GM23338 (cell line): ENCODE measurements around the gene TTLL8. TPM values are rescaled to one million over a fixed set of nuclear protein-coding genes. Genes with fewer than 3 reads are reported as not detected.

ENCODE experiments used
- ATAC-seq: fragments of 200-7000 bp; cut with Tn5 transposase; 3 replicates; pipeline ENCODE4 v1.9.1; 2020
- DNase-seq: peaks from one replicate; pipeline ENCODE4 v3.0.0-alpha.2; 2015; ENCODE audit warnings: low spot score
- H2AFZ ChIP-seq: fragments of 200-600 bp; sonication (generic); 2 replicates; pipeline ENCODE4 v1.8.0; 2016; ENCODE audit warnings: antibody characterized with exemption, mild to moderate bottlenecking, moderate library complexity
- H3F3A ChIP-seq: fragments of 200-600 bp; sonication (generic); replicated peaks from 2 replicates; pipeline ENCODE4 v1.8.0; 2017; ENCODE audit warnings: antibody characterized with exemption, mixed run types, low read depth
- H3K27ac ChIP-seq: fragments of 200-600 bp; sonication (generic); 2 replicates; pipeline ENCODE4 v1.6.1; 2016; ENCODE audit warnings: low read depth
- H3K27me3 ChIP-seq: fragments of 200-600 bp; sonication (generic); 2 replicates; pipeline ENCODE4 v1.8.0; 2016; ENCODE audit warnings: mild to moderate bottlenecking, mixed run types, moderate library complexity; ENCODE audit not compliant: insufficient read depth
- H3K36me3 ChIP-seq: fragments of 200-600 bp; sonication (generic); 2 replicates; pipeline ENCODE4 v1.8.0; 2016; ENCODE audit warnings: mild to moderate bottlenecking; ENCODE audit not compliant: insufficient read depth
- H3K4me1 ChIP-seq: fragments of 200-600 bp; sonication (generic); 2 replicates; pipeline ENCODE4 v1.8.0; 2016; ENCODE audit warnings: mild to moderate bottlenecking, moderate library complexity; ENCODE audit not compliant: insufficient read depth
- H3K4me2 ChIP-seq: fragments of 200-600 bp; sonication (generic); 2 replicates; pipeline ENCODE4 v1.7.1; 2017; ENCODE audit warnings: mixed run types
- H3K4me3 ChIP-seq: fragments of 200-600 bp; sonication (generic); 2 replicates; pipeline ENCODE4 v1.6.1; 2016; ENCODE audit warnings: mixed run types
- H3K79me2 ChIP-seq: fragments of 200-600 bp; sonication (generic); replicated peaks from 2 replicates; pipeline ENCODE4 v1.8.0; 2017; ENCODE audit warnings: mild to moderate bottlenecking; ENCODE audit not compliant: insufficient read depth
- H3K9me2 ChIP-seq: fragments of 200-600 bp; sonication (generic); 2 replicates; pipeline ENCODE4 v1.8.0; 2017; ENCODE audit not compliant: insufficient read depth
- H4K20me1 ChIP-seq: fragments of 200-600 bp; sonication (generic); replicated peaks from 2 replicates; pipeline ENCODE4 v1.8.0; 2017; ENCODE audit warnings: mild to moderate bottlenecking; ENCODE audit not compliant: insufficient read depth
- H3K27ac Mint-ChIP-seq: 2 replicates; pipeline ENCODE4 v1.8.0; 2020; ENCODE audit warnings: inconsistent platforms, mild to moderate bottlenecking, moderate library complexity, mixed read lengths
- H3K27me3 Mint-ChIP-seq: 3 replicates; pipeline ENCODE4 v1.8.0; 2022; ENCODE audit warnings: low read depth, mild to moderate bottlenecking, moderate library complexity, mixed read lengths, inconsistent platforms; ENCODE audit not compliant: insufficient read depth, poor library complexity
- H3K36me3 Mint-ChIP-seq: 3 replicates; pipeline ENCODE4 v1.8.0; 2021; ENCODE audit warnings: low read depth, mild to moderate bottlenecking, inconsistent platforms, moderate library complexity, mixed read lengths
- H3K4me1 Mint-ChIP-seq: 3 replicates; pipeline ENCODE4 v1.8.0; 2020; ENCODE audit warnings: mild to moderate bottlenecking, inconsistent platforms, mixed read lengths
- H3K4me3 Mint-ChIP-seq: 3 replicates; pipeline ENCODE4 v1.8.0; 2021; ENCODE audit warnings: moderate library complexity, mild to moderate bottlenecking, inconsistent platforms, mixed read lengths
- H3K9me3 Mint-ChIP-seq: 3 replicates; pipeline ENCODE4 v1.8.0; 2020; ENCODE audit warnings: moderate library complexity, mild to moderate bottlenecking, inconsistent platforms, mixed read lengths
- EZH2 ChIP-seq: fragments of 200-600 bp; sonication (generic); IDR thresholded peaks from one replicate; pipeline ENCODE4 v1.8.0; 2017; ENCODE audit warnings: antibody characterized with exemption, mild to moderate bottlenecking, low read depth; ENCODE audit not compliant: unreplicated experiment
- EZH2phosphoT487 ChIP-seq: fragments of 200-600 bp; sonication (generic); IDR thresholded peaks from one replicate; pipeline ENCODE4 v1.8.1; 2018; ENCODE audit warnings: antibody characterized with exemption; ENCODE audit not compliant: unreplicated experiment
- JUNB ChIP-seq: IDR thresholded peaks from one replicate; pipeline ENCODE4 v1.6.1; 2016; ENCODE audit warnings: antibody characterized with exemption; ENCODE audit not compliant: unreplicated experiment
- NANOG ChIP-seq: IDR thresholded peaks from 2 replicates; pipeline ENCODE4 v1.6.1; 2016; ENCODE audit warnings: antibody characterized with exemption, borderline replicate concordance
- POLR2AphosphoS5 ChIP-seq: IDR thresholded peaks from 2 replicates; pipeline ENCODE4 v1.6.1; 2016; ENCODE audit warnings: antibody characterized with exemption, low read depth
- REST ChIP-seq: IDR thresholded peaks from one replicate; pipeline ENCODE4 v1.6.1; 2018; ENCODE audit warnings: antibody characterized with exemption; ENCODE audit not compliant: unreplicated experiment
- STAT1 ChIP-seq: IDR thresholded peaks from one replicate; pipeline ENCODE4 v1.6.1; 2016; ENCODE audit warnings: antibody characterized with exemption; ENCODE audit not compliant: unreplicated experiment
- ZNF114 ChIP-seq: fragments of 250-450 bp; sonication (Bioruptor Pico); IDR thresholded peaks from 2 replicates; pipeline ENCODE4 v1.5.0; 2020; ENCODE audit warnings: mild to moderate bottlenecking, moderate library complexity
- ZNF331 ChIP-seq: fragments of 250-450 bp; sonication (Bioruptor Pico); IDR thresholded peaks from 2 replicates; pipeline ENCODE4 v1.5.0; 2020; ENCODE audit warnings: low read depth, mild to moderate bottlenecking, moderate library complexity
- polyA plus RNA-seq: library from polyadenylated mRNA; unstranded; fragments of >200 nt; fragmentation: Nextera tagmentation; extraction: Ambion mirVana; gene quantifications from 2 replicates; pipeline ENCODE4 v1.2.1, GENCODE V29; 2016
- total RNA-seq: library from RNA; depleted of rRNA; stranded (reverse); fragments of >200 nt; shearing (Covaris generic); gene quantifications from 2 replicates; pipeline ENCODE4 v1.2.3, GENCODE V29; 2014
- TF ChIP-seq, protein P1 (sequence below): IDR thresholded peaks from 2 replicates; pipeline ENCODE4 v1.6.1; 2016; ENCODE audit warnings: antibody characterized with exemption
- TF ChIP-seq, protein P2 (sequence below), 2 experiments: fragments of 200-600 bp in 1 of 2; sonication (generic) in 1 of 2; conservative IDR thresholded peaks; 2 replicates each; pipeline versions ENCODE4 v1.5.1 to v1.6.1; 2016 to 2017; ENCODE audit warnings: antibody characterized with exemption in 2 of 2, low read depth in 2 of 2, mild to moderate bottlenecking in 2 of 2, moderate library complexity in 1 of 2

Gene TTLL8
- total and polyA plus RNA-seq, 2 experiments from 2014 or later: not detected

DNA sequence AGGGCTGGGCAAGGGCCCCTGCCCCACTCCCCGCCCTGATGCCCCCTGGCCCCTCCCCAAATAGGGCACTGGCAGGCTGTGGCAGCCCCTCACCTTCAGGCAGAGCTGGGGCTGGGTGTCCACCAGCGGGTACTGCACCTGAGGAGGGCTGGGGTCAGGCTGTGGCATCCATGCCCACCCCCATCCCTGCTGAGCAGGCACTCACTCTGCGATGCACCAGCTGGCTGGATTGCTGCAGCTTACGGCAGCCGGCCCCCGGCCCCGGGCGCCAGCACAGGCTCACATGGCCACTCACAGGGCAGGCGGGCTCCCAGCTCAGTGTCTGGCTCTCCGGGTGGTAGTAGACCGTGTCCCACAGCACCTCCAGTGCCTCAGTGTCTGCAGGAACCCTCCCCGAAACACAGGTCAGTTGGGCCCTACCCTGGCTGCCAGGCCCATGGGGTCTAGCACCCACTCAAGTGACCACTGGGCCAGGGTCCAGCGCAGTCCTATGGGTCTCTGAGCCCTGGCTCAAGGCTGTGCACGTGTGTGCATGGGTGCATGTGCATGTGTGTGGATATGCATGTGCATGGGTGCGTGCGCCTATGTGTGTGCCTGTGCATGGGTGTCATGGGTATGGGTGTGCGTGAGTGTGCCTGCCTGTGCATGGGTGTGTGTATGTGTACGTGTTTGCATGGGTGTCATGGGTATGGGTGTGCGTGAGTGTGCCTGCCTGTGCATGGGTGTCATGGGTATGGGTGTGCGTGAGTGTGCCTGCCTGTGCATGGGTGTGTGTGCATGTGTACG is 60.0 kb downstream of the TTLL8 start:
- no peaks in the 10 kb centered on the region for H4K20me1 ChIP-seq
- H3K79me2 ChIP-seq: no peaks in the 10 kb centered on the region
- no peak overlapping the region for H3K4me2 ChIP-seq
- H3K27ac Mint-ChIP-seq: no peak overlapping the region
- ATAC-seq (no peak), DNase-seq (no peak)
- peak overlapping the region; percentile 71 for H3K4me3 Mint-ChIP-seq
- no peaks in the 10 kb centered on the region for H3K9me2 ChIP-seq
- H3K4me1 Mint-ChIP-seq: peaks cover 15% of the 10 kb centered on the region
- H3K36me3 ChIP-seq: no peaks in the 10 kb centered on the region
- no peak overlapping the region for H3K4me3 ChIP-seq
- H3K27me3 ChIP-seq: peaks cover 15% of the 10 kb centered on the region
- H3K27me3 Mint-ChIP-seq: peaks cover 24% of the 10 kb centered on the region
- no peaks in the 10 kb centered on the region; the same call in 1 of the 2 replicates for H3K4me1 ChIP-seq
- H3K27ac ChIP-seq: no peak overlapping the region
- TF ChIP-seq EZH2: no peak
- no peak for TF ChIP-seq ZNF114 (CRISPR knock-in tag)
- no peak for TF ChIP-seq NANOG
- TF ChIP-seq REST: no peak
- peaks cover 3% of the 10 kb centered on the region; the same call in 1 of the 3 replicates for H3K9me3 Mint-ChIP-seq
- H2AFZ ChIP-seq: no peak overlapping the region
- H3F3A ChIP-seq: 0 out of 2 replicates have a peak, but pooled peaks cover 3% of the 10 kb centered on the region
- H3K36me3 Mint-ChIP-seq: no peaks in the 10 kb centered on the region

DNA sequence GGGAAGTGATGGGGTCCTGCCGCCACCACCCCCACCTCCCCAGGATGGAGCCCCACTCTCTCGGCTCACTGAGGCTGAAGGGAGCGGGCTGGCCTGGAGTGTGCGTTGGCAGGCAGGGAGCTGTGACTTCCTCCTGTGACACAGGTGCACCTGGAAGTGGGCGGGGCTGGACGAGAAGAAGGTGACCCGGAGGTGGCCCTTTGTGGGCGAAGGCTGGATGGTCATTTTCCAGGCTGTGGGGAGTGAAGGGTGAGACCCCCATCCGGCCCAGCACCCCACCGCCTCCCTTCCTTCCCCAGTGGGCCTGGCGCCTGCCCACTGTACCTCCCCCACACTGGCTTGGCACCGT is 60.9 kb downstream of the TTLL8 start:
- H3K4me1 ChIP-seq: no peaks in the 10 kb centered on the region; the same call in 1 of the 2 replicates
- no peaks in the 10 kb centered on the region for H3K36me3 Mint-ChIP-seq
- H3K4me3 Mint-ChIP-seq: no peak overlapping the region
- no peak overlapping the region for H3K4me2 ChIP-seq
- H3K27me3 Mint-ChIP-seq: peaks cover 26% of the 10 kb centered on the region
- H3K79me2 ChIP-seq: no peaks in the 10 kb centered on the region
- ATAC-seq: no peak
- no peak overlapping the region for H3K4me3 ChIP-seq
- H4K20me1 ChIP-seq: no peaks in the 10 kb centered on the region
- peaks cover 15% of the 10 kb centered on the region for H3K4me1 Mint-ChIP-seq
- no peak overlapping the region for H3K27ac ChIP-seq
- H2AFZ ChIP-seq: no peak overlapping the region
- no peak for DNase-seq
- peaks cover 3% of the 10 kb centered on the region; the same call in 1 of the 3 replicates for H3K9me3 Mint-ChIP-seq
- TF ChIP-seq EZH2phosphoT487 (no peak), POLR2AphosphoS5 (no peak), ZNF331 (CRISPR knock-in tag) (no peak), JUNB (no peak), ZNF114 (CRISPR knock-in tag) (no peak), STAT1 (no peak), NANOG (no peak), EZH2 (no peak), REST (no peak)
- TF ChIP-seq, protein P1, sequence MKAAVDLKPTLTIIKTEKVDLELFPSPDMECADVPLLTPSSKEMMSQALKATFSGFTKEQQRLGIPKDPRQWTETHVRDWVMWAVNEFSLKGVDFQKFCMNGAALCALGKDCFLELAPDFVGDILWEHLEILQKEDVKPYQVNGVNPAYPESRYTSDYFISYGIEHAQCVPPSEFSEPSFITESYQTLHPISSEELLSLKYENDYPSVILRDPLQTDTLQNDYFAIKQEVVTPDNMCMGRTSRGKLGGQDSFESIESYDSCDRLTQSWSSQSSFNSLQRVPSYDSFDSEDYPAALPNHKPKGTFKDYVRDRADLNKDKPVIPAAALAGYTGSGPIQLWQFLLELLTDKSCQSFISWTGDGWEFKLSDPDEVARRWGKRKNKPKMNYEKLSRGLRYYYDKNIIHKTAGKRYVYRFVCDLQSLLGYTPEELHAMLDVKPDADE: no peak
- TF ChIP-seq, protein P2, sequence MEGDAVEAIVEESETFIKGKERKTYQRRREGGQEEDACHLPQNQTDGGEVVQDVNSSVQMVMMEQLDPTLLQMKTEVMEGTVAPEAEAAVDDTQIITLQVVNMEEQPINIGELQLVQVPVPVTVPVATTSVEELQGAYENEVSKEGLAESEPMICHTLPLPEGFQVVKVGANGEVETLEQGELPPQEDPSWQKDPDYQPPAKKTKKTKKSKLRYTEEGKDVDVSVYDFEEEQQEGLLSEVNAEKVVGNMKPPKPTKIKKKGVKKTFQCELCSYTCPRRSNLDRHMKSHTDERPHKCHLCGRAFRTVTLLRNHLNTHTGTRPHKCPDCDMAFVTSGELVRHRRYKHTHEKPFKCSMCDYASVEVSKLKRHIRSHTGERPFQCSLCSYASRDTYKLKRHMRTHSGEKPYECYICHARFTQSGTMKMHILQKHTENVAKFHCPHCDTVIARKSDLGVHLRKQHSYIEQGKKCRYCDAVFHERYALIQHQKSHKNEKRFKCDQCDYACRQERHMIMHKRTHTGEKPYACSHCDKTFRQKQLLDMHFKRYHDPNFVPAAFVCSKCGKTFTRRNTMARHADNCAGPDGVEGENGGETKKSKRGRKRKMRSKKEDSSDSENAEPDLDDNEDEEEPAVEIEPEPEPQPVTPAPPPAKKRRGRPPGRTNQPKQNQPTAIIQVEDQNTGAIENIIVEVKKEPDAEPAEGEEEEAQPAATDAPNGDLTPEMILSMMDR (conservative IDR thresholded peaks at IDR 0.05; ENCODE audit: low read depth in 2 of 2): no peak
- no peak overlapping the region for H3K27ac Mint-ChIP-seq
- no peaks in the 10 kb centered on the region for H3K9me2 ChIP-seq
- H3K27me3 ChIP-seq: peaks cover 15% of the 10 kb centered on the region
- 0 out of 2 replicates have a peak, but pooled peaks cover 3% of the 10 kb centered on the region for H3F3A ChIP-seq
- H3K36me3 ChIP-seq: no peaks in the 10 kb centered on the region
